Ishikawa (cell line): ENCODE results near the gene FURIN.

Experiments used
- CEBPB ChIP-seq: IDR thresholded peaks from 2 replicates; pipeline ENCODE4 v1.6.1; 2012
- CREB1 ChIP-seq: IDR thresholded peaks from 2 replicates; pipeline ENCODE4 v1.6.1; 2012; ENCODE audit warnings: low read depth
- EGR1 ChIP-seq: IDR thresholded peaks from 2 replicates; pipeline ENCODE4 v1.6.1; 2012
- EP300 ChIP-seq: IDR thresholded peaks from 2 replicates; pipeline ENCODE4 v1.6.1; 2012; ENCODE audit warnings: borderline replicate concordance
- FOXM1 ChIP-seq: IDR thresholded peaks from 2 replicates; pipeline ENCODE4 v1.6.1; 2012; ENCODE audit warnings: low read depth, borderline replicate concordance
- RAD21 ChIP-seq: IDR thresholded peaks from 2 replicates; pipeline ENCODE4 v1.6.1; 2012; ENCODE audit warnings: low read depth
- REST ChIP-seq: IDR thresholded peaks from 2 replicates; pipeline ENCODE4 v1.6.1; 2012; ENCODE audit warnings: low read depth, mild to moderate bottlenecking
- TAF1 ChIP-seq: IDR thresholded peaks from 2 replicates; pipeline ENCODE4 v1.6.1; 2012; ENCODE audit warnings: low read depth, mild to moderate bottlenecking
- TEAD4 ChIP-seq: IDR thresholded peaks from 2 replicates; pipeline ENCODE4 v1.6.1; 2012
- USF1 ChIP-seq: IDR thresholded peaks from 2 replicates; pipeline ENCODE4 v1.6.1; 2012
- ZBTB7A ChIP-seq: IDR thresholded peaks from 2 replicates; pipeline ENCODE4 v1.6.1; 2012; ENCODE audit warnings: low read depth
- TF ChIP-seq, protein P1 (sequence below): IDR thresholded peaks from 2 replicates; pipeline ENCODE4 v1.6.1; 2012

DNA sequence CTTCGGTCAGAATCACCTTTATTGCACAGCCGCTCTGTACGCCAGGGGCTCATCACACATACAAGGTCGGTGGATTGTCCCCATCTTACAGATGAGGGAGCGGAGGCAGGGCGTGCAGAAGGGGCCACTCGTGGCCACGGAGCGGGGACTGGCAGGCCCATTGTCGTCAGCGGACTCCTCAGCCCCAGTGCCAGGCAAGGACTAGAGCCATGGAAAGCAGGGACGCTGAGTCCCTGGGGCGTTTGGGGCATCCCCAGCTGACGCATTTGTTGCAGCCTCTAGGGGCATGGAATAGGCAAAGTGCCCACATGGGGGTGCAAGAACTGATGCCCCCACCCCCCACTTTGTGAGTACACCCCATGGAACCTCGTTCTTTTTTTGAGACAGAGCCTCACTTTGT lies 29.8 kb upstream of the FURIN start:
- TF ChIP-seq EP300 (no peak), USF1 (no peak), EGR1 (no peak), TEAD4 (no peak), REST (no peak), CEBPB (no peak), FOXM1 (no peak), TAF1 (no peak), CREB1 (no peak), ZBTB7A (no peak), RAD21 (no peak)
- TF ChIP-seq, protein P1, sequence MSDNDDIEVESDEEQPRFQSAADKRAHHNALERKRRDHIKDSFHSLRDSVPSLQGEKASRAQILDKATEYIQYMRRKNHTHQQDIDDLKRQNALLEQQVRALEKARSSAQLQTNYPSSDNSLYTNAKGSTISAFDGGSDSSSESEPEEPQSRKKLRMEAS = no peak
